Memory B cell (primary cell): ENCODE measurements around the gene SIRT4.

Experiments
- ATAC-seq: fragments of 150-1000 bp; cut with Tn5 transposase; 2 replicates; pipeline ENCODE4 v1.10.0; 2021; ENCODE audit warnings: low read depth, mild to moderate bottlenecking, moderate library complexity
- DNase-seq, 2 donors: peaks; one replicate each; pipeline ENCODE4 v3.0.0; 2022; ENCODE audit warnings: low spot score in 2 of 2
- H3K27ac Mint-ChIP-seq: one replicate; pipeline ENCODE4 v1.8.0; 2022; ENCODE audit warnings: mild to moderate bottlenecking, moderate library complexity, mixed read lengths
- H3K27me3 Mint-ChIP-seq: one replicate; pipeline ENCODE4 v1.8.0; 2022; ENCODE audit warnings: mixed read lengths
- H3K36me3 Mint-ChIP-seq: one replicate; pipeline ENCODE4 v1.8.0; 2022; ENCODE audit warnings: mild to moderate bottlenecking, mixed read lengths
- H3K4me1 Mint-ChIP-seq: one replicate; pipeline ENCODE4 v1.8.0; 2022; ENCODE audit warnings: mixed read lengths
- H3K4me3 Mint-ChIP-seq: one replicate; pipeline ENCODE4 v1.8.0; 2022; ENCODE audit warnings: mild to moderate bottlenecking, moderate library complexity, mixed read lengths
- H3K9me3 Mint-ChIP-seq: one replicate; pipeline ENCODE4 v1.8.0; 2022; ENCODE audit warnings: mixed read lengths

The SIRT4 gene

GRCh38 chr12:120356567-120357030 lies 54.5 kb downstream of the SIRT4 start:
- DNase-seq (peak; percentile 66 to 68), ATAC-seq (peak; percentile 85)
- no peak overlapping the region for H3K27ac Mint-ChIP-seq
- H3K9me3 Mint-ChIP-seq = no peaks in the 10 kb centered on the region
- H3K4me3 Mint-ChIP-seq = no peak overlapping the region
- H3K36me3 Mint-ChIP-seq = no peaks in the 10 kb centered on the region
- no peaks in the 10 kb centered on the region for H3K4me1 Mint-ChIP-seq
- peaks cover 23% of the 10 kb centered on the region for H3K27me3 Mint-ChIP-seq

- ATAC-seq = no peak
- Mint-ChIP-seq H3K27me3 (peaks cover 24% of the 10 kb centered on the region), H3K9me3 (no peaks in the 10 kb centered on the region), H3K4me3 (no peak overlapping the region), H3K27ac (no peak overlapping the region), H3K36me3 (no peaks in the 10 kb centered on the region), H3K4me1 (peaks cover 1% of the 10 kb centered on the region)
- no peak for DNase-seq
These were observed 55.0 kb downstream of the SIRT4 start for GRCh38 chr12:120357104-120357503.

DNA sequence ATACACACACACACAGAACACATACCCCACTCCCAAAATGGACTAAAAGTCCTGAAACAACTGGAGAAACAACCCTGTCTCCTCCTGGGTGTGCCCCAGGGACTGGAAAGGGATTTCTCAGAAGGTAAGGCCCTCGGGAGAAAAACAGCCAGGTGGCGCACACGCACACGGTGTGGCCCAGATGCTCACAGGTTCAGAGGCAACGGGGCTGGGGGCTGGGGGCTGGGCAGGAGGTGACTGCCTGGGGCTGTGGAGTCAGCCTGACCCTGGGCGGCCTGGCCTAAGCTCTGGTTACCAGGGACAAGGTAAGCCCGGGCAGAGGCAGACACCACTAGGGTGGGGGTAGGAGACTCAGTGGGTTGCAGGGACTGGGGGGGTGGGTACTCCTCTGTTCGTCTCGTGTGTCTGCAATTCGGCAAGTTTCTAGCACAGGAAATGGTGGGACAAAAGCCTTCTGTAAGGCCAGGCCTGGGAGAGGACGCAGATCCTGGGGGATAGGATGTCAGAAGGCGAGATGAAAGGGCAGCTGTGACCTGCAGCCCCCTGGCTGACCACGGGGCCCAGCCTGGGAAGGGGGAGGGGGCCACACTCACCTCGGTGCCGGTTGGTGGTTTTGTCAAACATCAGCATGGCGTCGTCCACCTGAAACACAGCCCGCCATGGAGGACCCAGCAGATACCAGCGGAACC lies 56.4 kb downstream of the SIRT4 start:
- H3K27ac Mint-ChIP-seq = no peak overlapping the region
- ATAC-seq (no peak), DNase-seq (no peak)
- H3K4me3 Mint-ChIP-seq = no peak overlapping the region
- H3K36me3 Mint-ChIP-seq = no peaks in the 10 kb centered on the region
- peaks cover 3% of the 10 kb centered on the region for H3K4me1 Mint-ChIP-seq
- H3K27me3 Mint-ChIP-seq = peaks cover 34% of the 10 kb centered on the region
- H3K9me3 Mint-ChIP-seq = no peaks in the 10 kb centered on the region

- H3K4me3 Mint-ChIP-seq = no peak overlapping the region
- ATAC-seq (no peak), DNase-seq (no peak)
- no peaks in the 10 kb centered on the region for H3K9me3 Mint-ChIP-seq
- H3K27me3 Mint-ChIP-seq = peaks cover 34% of the 10 kb centered on the region
- no peaks in the 10 kb centered on the region for H3K36me3 Mint-ChIP-seq
- H3K27ac Mint-ChIP-seq = no peak overlapping the region
- peaks cover 3% of the 10 kb centered on the region for H3K4me1 Mint-ChIP-seq
These were observed 57.0 kb downstream of the SIRT4 start for GRCh38 chr12:120359128-120359527.

GRCh38 chr12:120361506-120362208 lies 59.5 kb downstream of the SIRT4 start:
- ATAC-seq (peak; percentile 78), DNase-seq (no peak)
- Mint-ChIP-seq H3K4me3 (peak overlapping the region; percentile 18), H3K36me3 (no peaks in the 10 kb centered on the region), H3K9me3 (no peaks in the 10 kb centered on the region), H3K4me1 (peaks cover 3% of the 10 kb centered on the region), H3K27me3 (peaks cover 38% of the 10 kb centered on the region), H3K27ac (no peak overlapping the region)
